ENCODE results near the gene LDAH.

LDAH gene

DNA sequence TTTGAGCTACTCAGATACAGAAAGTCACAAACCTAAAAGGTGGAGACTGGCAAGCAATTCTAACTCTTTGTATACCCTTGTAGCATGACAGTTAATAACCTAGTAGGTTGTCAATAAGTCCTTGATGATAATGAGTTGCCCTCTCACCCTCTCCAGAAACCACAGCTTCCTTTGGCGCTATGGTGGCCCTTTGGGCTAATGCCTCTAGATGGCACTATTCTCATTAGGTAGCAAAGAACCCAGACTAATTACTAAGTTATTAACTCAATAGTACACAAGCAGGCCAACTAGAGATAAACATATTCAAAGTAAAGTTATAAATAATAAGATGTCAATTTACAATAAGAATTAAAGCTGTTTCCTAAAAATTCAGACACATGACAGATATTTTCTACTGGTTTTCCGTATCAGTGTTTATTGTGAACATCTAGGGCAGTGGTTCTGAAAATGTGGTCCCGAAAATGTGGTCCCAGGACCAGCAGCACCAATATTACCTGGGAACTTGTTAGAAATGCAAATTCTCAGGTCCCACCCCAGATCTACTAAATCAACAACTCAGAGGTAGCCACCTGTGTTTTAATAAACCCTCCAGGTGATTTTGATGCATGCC, 41.1 kb downstream of the LDAH start:
- no peak for DNase-seq (ENCODE audit: low spot score)

DNA sequence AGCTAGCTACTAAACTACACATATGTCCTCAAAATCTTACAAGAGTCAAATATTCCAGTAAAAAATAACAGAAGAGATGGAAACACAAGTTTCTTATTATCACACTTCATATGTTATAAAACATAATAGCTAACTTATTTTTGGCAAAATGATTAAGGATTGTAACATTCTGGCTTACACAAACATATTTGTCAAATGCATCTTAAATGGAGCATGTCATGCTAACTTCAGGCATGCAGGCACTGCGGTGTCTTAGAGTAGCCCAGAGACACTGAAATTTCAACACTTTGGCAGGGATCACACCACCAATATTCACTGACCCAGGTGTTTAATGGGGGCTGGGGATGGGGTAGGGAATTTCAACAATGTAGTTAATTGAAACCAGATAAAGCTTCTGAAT, 51.6 kb downstream of the LDAH start:
- DNase-seq (ENCODE audit: low spot score), result no peak

DNA sequence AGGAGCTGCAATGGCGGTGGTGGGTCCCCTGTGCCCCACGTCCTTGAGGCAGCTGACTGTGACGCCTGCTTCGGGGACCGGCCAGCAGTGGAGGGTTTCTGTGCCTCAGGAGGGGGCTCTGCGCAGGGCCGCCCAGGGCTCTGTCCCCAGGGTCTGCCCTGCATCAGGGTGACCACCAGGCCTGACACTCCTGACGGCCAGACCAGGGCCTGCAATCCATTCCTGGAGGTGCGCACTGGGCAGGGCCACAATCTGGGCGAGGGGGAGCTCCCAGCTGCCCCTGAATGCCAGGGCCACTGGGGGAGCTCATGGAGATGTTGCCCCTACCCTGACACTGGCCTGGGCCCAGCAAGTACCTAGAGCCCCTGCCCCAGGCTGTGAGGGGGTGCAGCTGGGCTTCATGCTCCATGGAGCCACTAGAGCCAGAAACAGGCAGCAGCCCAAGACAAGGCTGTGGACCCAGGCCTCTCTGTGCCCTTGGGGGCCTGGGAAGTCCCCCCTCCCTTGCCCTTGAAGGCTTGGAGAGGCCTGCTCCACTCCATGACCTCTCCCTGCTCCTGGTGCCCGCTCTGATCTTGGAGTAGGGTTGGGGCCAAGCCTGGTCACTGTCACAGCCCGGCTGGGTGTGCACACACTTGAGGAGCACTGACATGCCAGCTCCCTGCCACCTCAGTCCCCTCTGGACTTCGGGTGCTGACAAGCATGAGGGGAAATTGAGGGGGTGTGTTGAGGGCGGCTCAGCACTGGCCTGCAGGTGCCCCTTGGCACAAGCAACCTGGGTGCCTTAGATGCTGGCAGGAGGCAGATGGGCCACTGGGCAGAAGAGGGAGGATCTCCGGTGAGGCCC, 55.9 kb downstream of the LDAH start:
- no peak for DNase-seq (ENCODE audit: low spot score)

DNA sequence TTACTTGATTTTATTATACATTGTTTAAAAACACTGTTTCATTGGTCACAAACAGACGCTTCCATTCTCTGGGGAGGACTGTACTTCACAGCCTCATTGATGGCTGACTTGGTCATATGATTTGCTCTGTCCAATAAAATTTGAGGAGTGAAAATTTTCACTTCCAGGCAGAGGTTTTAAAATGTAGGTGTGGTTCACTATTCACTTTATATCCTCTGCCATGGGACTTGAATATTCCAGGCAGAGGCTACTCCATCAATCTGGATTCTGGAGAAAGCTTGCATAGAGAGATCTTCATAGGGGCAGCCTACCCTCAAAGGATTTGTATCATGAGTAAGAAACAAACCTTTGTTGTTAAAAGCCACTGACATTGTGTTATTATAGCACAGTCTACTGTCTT, 56.7 kb downstream of the LDAH start:
- DNase-seq (ENCODE audit: low spot score), result no peak

DNA sequence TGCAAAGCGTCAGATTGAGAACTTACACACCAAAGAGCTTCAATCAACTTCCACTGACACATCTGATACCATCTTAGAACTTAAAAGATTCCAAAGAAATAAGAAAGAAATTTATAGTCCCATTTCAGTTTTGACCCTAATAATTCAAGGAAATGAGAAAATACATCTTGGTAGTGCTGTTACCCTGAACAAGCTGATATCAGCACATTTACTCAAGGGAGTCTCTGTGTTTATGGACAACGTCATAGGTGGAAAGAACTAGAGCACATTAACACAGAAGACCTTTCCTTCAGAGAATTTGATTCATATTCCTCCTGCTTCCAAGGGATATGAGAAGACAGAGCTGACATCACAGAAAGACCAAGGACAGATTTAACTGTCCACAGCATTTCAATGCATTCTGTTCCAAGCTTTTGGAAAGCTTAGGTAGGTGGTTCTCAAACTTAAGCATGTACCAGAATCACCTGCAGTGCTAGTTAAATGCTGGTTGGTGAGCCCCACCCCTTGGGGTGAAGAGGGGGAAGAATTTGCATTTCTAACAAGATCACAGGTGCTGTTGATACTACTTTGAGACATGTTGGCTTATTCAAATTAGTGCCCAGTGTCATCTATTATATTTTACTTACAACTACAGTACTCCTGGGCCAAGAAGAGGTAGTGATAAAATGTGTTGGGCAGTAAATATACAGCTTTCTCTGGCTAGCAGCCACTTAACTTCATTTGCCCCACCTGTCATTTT, 59.8 kb downstream of the LDAH start:
- DNase-seq (ENCODE audit: low spot score), result no peak

DNA sequence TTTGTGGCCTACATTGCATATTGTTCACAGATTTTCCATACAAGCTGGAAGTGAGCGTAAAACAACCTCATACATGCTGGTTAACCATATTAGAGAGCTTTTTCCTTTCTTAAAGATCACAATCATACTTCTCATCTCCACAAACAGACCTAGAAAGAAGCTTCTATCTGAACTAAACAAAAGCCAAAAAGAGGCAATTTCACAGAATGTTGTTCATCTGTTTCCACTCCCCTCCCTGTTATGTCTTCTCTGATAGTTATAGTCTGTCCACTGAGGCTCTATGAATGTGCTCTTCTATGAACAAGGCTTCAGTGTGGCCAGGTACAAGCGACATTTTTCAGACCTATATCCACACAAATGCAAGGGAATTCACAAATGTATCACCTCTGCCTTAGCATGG, 63.4 kb downstream of the LDAH start:
- DNase-seq (ENCODE audit: low spot score), result no peak

DNA sequence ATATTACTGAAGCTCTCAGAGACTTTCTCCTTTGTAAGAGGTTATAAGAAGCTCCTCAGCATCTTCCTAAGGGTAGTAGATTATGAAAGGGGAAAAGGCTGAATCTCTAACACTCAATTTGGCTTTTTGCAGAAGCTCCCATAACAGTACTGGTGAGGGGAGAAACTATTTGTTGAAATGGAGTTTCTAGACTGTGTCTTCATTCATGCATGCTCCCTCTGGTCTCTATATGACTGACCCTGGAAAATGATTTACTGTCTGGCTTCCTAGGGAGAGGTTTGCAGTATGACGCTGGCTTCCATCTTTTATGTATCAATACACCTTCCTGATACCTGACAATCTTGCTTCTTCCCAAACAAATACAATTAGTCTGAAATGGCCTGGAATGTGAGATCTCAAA, 63.9 kb downstream of the LDAH start:
- no peak for DNase-seq (ENCODE audit: low spot score)

DNA sequence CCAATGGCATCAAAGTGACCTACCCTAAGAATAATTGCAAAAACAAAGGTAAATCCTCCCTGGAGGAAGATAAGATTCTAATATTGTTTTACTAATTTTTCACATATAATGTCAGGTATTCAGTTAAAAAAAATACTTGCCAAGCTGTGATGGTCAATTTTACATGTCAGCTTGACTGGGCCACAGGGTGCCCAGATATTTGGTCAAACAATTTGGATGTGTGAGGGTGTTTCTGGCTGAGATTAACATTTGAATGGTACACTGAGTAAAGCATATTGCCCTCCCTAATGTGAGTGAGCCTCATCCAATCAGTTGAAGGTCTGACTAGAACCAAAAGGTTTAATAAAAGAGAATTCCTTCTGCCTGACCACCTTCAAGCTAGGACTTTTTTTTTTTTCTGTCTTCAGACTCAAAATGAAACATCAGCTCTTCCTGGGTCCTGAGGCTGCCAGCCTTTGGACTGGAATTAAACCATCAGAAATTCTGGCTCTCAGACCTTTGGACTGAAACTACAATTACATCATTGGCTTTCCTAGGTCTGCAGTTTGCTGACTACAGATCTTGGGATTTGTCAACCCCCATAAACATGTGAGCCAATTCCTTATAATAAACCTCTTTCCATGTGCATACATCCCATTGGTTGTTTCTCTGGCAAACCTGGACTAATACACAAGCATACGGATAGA, 65.4 kb downstream of the LDAH start:
- DNase-seq (ENCODE audit: low spot score), result no peak

DNA sequence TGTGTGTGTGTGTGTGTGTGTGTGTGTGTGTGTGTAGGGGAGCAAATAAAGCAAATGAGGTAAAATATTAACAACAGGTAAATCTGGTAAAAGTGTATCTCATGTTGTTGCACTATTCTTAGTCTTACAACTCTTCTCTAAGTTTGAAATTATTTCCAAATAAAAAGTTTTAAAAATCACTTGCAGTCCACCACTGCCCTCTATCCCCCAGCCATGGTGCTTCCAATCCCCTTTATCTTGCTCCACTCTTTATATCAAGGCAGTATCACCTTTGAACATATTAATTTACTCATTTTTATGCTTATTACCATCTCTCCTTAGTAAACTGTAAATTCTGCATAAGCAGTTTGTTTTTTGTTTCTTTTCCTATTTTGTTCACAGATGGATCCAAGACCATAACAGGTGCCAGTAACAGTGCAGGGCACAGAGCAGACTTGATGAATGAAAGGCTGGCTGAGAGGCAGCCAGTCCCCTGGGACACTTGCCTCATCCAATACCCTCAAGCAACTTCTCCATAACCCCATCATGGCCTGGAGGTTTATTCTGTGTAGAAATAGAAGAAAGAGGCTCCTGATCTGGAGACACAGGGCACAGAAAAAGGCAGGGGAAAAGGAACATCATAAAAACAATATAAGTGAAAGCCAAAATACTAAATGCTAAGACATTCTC, 67.6 kb downstream of the LDAH start:
- no peak for DNase-seq (ENCODE audit: low spot score)

DNA sequence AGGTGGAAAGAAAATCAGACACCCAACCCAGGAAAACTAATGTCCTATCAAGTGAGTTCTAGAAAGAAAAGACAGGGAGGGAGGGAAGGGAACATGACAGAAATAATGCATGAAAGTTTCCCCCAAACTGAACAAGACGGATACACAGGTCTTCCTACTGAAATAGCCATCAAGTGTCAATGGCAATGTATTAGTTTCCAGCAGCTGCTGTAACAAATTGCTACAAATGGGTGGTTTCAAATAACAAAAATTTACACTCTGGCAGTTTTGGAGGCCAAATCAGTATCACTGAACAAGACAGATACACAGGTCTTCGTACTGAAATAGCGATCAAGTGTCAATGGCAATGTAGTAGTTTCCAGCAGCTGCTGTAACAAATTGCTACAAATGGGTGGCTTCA, 70.6 kb downstream of the LDAH start:
- DNase-seq (ENCODE audit: low spot score), result no peak

DNA sequence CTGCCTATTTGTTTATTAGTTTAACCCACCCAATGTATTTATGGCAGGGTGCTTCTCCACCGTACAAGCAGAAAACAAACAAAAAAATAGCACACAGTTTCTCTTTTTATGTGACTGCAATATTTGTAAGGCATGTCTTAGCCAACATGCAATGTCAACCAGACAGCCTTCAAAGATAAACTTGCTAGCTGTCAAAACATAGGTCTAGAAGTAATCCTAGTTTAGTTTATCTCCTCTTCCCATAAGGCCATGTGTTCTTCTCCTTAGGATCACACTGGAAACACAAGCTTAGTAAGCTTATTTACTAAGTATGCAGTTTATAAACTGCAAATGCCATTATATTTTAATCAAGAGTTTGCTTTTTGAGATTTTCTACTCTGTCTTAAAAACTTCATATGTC, 75.6 kb downstream of the LDAH start:
- no peak for DNase-seq (ENCODE audit: low spot score)

DNA sequence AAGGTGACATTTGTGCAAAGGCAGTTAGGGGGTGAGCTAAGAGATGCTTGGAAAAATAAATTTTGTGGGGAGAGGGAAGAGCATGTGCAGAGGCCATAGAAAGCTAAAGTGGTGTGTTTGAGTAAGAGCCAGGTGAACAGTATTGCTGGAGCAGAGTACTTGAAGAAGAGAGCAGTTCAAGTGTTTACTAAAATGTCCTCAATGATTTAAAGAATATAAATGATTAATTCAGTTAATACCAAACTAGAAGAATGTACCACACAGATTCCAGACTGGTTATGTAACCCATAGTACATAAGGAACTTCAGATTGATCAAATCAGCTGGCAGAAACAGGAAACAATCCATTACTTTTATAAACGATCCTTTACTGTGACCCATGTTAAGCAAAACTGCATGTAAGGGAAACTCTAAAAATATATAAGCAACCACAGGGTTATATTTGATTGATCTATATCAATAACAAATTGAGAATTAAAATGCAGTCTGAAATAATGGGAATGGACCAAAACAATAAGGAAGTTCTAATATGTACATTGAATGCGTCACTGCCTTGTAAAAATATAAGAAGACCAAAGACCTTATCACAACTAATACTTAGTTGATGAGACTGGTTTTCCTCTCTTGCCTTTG, 76.9 kb downstream of the LDAH start:
- no peak for DNase-seq (ENCODE audit: low spot score)

DNA sequence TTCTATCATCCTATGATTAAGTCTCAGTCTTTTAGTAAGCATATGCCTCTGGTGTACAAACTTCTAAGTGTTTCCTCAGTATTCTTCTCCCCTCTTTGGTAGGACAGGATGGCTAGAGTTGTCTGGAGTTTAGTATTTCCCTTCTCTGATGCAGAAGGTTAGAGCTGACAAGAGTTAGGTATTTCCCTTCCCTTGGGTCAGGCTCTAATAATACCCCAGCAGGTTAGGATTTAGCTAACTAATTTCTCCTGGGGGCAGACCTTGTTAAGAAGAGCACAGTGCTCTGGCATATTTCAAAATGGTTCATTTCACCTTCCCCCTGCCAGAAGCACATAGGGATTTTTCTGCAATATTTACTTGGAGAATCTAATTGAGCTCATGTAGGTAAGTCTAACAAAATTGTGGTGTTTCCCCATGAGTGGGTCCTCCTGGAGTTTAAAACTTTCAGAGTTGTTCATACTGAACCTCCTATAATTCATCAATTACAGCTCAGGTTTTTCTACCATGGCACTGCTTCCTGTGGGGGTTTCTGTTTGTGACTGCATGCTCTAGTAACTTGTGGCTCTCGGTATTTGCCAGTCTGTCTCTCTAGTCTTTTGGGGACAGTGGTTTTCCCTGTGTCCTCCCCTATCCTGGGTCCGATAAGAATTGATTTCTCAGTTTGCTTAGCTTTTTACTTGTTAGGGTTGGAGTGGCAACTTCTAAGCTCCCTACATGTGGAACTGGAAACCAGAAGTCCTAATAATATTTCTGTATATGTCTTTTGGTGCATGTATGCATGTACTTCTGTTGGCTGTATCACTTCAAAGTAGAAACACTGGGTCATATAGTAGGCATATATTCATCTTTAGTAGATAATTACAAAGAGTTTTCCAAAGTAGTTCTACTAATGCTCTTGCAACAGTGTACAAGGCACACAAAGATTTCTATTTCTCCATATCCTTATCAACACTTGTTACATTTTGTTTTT, 78.2 kb downstream of the LDAH start:
- DNase-seq (ENCODE audit: low spot score), result no peak

DNA sequence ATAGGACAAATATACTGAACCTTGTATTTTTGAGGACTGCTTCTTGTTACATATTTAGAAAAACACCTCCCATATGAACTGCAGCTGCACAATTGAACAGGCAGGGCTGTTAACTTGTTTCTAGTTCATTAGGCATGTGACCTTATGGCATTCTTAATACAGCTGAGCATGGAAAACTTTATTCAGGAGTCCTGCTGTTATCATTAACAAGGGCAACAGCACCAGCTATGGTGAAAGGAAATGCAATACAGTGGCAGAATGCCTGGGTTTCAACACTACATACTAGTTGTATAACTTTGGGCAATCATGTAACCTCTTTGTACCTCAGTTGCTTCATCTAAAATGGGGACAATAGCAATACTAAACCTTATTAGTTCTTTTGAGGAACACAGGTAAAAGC, 84.1 kb downstream of the LDAH start:
- DNase-seq (ENCODE audit: low spot score), result no peak

DNA sequence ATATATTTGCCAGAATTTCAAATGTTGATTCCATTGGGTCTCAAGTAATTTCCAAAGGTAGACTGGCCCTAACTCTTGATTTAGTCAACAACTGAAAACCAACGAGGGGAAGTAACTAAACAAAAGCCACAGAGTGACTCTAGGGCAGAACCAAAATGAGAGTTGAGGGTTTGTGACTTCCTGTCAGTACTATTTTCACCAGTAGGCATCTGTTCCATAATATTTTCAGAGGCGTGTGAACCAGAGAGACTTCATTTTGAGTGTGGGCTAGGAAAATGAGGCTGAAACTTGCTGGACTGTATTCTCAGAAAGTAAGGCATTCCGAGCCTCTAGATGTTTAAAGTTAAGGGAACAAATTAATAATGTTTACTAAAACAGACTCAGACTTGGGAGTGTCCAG, 85.4 kb downstream of the LDAH start:
- no peak for DNase-seq (ENCODE audit: low spot score)

DNA sequence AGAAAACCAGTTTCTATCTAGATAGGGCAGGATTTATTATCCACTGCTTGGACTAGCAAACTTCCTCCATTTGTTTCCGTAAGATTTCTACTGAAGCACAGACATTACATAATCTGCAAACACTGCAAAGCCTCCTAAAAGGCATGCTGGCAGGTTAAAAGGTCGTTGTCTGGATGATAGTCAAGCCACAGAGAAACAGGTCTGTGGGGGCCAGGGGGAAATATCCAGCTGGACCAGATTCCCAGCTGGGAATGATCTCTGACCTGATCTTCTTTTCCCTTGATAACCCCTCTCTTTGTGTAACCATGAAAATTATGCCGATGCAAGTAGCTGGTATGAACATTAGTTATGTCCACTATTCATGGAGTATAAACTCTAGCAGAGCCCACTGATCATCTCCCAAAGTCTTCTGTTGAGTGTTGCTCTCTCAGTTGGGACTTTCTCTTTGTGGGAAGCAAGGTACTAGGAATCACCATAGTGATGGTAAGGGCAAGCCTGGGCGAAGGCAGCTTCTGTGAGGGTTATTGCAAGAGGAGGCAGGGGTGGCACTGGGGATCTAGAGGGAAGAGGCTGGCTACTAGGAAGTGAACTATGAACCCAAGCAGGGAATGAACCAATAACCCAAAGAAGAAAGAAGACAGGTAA, 94.7 kb downstream of the LDAH start:
- peak; percentile 30 for DNase-seq (ENCODE audit: low spot score)

DNA sequence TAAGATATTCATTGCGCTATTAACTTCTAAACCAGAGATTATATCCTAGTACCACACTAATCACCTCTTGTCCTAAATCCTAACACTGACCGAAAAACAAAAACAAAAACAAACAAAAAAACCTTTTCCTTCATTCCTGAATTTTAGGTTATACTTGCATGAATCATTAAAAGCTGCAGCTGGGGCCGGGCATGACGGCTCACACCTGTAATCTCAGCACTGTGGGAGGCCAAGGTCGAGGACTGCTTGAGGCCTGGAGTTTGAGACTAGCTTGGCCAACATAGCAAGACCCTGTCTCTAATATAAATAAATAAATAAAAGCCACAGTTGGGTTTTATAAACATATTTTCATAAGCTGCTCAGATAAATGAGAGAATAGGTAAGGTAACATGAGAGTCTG, 96.0 kb downstream of the LDAH start:
- DNase-seq (ENCODE audit: low spot score), result no peak

DNA sequence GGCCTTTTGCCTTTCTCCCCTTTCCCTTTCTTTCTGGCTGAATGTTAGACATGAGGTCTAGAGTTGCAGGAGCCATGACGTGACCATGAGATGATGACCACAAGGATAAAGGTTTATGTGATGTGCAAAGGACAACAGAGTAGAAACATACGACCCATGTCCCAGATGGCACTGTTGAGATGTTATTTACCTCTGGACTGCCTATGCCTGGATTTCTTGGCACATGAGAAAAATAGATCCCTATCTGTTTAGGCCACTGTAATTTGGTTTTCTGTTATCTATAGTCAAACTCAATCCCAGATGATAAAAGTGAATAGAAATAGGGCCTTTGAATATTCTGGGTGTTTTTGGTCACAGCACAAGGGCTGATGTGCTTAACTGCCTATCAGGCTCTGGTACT, 97.1 kb downstream of the LDAH start:
- no peak for DNase-seq (ENCODE audit: low spot score)

DNA sequence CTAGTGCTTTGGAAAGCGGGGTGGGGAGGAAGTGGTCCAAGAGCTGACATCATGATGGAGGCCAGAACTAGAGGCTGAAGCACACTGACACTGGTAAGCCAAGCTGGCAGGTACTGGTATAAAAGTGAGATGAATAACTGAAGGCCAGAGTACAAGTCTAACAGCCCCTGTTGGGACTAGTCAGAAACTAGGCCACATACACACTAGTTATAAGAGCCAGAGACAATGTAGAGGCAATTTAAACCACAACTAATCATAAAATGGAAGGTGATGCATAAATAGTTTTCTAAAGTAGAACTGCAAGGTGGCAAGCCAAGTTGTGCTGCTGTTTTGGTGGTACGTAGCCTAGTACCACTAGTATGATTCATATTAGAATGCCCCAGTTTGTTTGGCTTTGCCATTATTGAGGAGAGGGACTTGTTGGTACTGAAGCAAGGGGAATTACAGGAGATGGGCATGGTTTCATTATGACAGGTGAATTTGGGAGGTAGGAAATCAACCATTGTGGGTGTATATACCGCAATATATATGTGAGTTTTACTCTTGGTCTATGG, 98.3 kb downstream of the LDAH start:
- no peak for DNase-seq (ENCODE audit: low spot score)

DNA sequence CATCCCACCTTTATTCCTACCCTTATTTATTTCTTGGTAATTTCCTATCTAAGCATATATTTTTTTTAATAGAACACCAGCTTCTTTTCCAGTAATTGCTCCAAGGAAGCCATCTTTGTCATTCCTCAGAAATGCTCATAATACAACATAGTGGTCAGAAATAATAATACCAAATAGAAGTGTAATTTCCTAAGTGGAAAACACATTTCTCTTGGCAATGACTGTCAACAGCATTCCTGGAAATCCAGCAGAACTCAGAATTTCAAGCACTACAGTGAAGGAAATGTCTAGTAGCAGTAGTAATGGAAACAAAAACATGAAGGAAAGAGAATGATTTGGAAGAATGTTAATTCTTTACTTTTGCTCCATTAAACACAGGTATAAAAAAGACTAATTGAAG, 99.4 kb downstream of the LDAH start:
- DNase-seq (ENCODE audit: low spot score), result no peak
